Cardiac fibroblast (primary cell): ENCODE data around the gene KRT31.
"Not testable (repeated sequence)": the region's sequence is repeated elsewhere in the genome, so short reads cannot be mapped to it uniquely, and the experiment has no call there.

ENCODE experiments used
- DNase-seq, 2 donors: peaks; one replicate each; pipeline versions ENCODE4 v3.0.0 to v3.0.0-alpha.2; 2010; ENCODE audit warnings: low read depth in 2 of 2
- H3K4me3 ChIP-seq, 2 donors: replicated peaks in 1 of 2; 1 replicate in 1 of 2; 2 replicates in 1 of 2; pipeline ENCODE4 v1.5.1; 2011; ENCODE audit warnings: low read depth in 2 of 2, low read length in 2 of 2, mild to moderate bottlenecking in 2 of 2, moderate library complexity in 1 of 2
- TF ChIP-seq, protein P1 (sequence below): IDR thresholded peaks from one replicate; pipeline ENCODE4 v1.5.1; 2011; ENCODE audit warnings: low read depth, mild to moderate bottlenecking, low read length, inconsistent platforms

KRT31 gene

DNA sequence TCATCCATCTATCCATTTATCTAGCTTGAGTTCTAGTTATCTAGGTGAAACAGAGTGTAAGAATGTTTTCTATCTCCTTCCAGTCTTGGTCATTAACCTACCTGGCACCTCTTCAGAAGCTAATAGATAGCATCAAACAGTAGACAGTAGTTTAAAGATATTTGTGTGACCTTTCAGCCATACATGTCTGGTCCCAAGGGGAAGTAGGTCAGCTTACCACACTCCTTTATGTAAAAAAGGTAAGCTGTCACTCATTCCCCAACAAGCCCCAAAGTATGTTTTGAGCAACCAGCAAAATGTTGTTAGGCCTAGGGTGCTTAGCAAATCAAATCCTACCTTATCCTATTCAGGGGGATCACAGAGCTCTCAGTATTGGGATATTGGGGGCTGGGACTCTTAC lies 31.3 kb downstream of the KRT31 start:
- H3K4me3 ChIP-seq: no peak overlapping the region
- TF ChIP-seq, protein P1, sequence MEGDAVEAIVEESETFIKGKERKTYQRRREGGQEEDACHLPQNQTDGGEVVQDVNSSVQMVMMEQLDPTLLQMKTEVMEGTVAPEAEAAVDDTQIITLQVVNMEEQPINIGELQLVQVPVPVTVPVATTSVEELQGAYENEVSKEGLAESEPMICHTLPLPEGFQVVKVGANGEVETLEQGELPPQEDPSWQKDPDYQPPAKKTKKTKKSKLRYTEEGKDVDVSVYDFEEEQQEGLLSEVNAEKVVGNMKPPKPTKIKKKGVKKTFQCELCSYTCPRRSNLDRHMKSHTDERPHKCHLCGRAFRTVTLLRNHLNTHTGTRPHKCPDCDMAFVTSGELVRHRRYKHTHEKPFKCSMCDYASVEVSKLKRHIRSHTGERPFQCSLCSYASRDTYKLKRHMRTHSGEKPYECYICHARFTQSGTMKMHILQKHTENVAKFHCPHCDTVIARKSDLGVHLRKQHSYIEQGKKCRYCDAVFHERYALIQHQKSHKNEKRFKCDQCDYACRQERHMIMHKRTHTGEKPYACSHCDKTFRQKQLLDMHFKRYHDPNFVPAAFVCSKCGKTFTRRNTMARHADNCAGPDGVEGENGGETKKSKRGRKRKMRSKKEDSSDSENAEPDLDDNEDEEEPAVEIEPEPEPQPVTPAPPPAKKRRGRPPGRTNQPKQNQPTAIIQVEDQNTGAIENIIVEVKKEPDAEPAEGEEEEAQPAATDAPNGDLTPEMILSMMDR: no peak
- no peak for DNase-seq

DNA sequence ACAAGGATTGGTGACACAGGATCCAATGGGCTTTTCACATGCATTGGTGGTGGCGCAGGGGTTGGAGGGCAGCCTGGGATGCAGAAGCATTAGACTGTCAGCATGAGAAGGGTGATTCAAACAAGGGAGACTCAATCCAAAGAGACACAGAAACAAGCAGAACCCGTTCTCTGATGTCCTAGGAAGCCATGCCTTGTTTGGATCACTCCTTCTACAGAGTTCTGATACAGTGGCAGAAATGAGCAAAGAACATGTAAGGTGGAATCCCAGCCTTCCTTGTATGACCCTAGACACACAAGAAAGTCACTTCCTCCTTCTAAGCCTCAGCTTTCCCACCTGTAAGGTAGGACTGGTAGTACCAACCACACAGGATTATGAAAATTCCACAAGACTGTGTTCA lies 33.5 kb downstream of the KRT31 start:
- TF ChIP-seq, protein P1: no peak
- H3K4me3 ChIP-seq: no peak overlapping the region
- no peak for DNase-seq

DNA sequence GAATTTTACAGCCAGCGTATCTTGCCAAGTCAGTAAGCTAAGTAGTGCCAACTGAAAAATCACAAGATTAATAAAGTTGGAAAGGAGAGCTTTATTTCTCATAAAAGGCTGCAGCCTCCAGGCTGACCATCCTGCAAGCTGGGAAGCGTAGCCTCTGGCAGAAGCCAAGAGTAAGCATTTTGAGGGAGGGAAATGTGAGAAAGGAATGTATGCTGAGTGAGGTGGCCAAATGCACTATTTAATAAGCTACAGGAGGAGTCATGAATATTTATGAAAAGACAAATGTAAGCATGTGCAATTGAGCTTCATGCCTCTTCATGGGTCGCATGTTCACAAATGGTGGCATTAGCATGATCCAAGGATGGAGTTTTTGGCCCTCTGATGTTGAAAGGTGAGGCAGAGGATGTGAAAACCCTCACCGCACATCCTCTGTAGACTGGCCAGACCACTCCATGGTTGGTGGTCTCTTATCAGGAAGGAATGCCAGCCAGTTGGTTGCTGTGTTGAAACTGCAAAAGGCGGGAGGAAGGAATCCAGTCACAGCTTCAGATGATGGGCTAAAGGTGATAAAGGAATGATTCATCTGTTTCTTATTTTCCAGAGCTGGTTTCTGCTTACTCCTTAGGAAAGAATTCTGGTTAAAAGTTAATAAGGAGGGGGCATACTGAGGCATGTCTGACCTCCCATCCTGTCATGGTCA lies 37.0 kb downstream of the KRT31 start:
- no peak overlapping the region for H3K4me3 ChIP-seq
- DNase-seq: peak in 1 of 2 donors; percentile 35
- TF ChIP-seq, protein P1: no peak

DNA sequence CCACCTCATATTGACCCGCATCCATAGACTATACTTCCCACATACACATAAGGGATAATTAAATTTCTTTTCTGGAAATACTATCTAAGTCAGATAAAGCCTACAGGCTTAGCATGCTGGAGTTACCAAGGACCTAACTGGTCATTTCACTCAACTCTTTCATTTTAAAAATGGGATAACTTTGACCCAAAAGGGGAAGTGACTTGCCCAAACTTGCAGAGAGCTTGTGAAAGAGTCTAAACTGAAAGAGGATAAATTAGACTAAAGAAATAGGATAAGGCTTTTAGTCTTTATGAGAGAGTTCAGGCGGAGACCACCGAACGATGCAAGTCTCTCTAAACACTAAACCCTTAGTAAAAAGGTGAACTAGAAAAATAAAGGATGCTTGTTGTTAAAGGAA lies 42.9 kb downstream of the KRT31 start:
- TF ChIP-seq, protein P1: no peak
- no peak overlapping the region for H3K4me3 ChIP-seq
- DNase-seq: no peak

DNA sequence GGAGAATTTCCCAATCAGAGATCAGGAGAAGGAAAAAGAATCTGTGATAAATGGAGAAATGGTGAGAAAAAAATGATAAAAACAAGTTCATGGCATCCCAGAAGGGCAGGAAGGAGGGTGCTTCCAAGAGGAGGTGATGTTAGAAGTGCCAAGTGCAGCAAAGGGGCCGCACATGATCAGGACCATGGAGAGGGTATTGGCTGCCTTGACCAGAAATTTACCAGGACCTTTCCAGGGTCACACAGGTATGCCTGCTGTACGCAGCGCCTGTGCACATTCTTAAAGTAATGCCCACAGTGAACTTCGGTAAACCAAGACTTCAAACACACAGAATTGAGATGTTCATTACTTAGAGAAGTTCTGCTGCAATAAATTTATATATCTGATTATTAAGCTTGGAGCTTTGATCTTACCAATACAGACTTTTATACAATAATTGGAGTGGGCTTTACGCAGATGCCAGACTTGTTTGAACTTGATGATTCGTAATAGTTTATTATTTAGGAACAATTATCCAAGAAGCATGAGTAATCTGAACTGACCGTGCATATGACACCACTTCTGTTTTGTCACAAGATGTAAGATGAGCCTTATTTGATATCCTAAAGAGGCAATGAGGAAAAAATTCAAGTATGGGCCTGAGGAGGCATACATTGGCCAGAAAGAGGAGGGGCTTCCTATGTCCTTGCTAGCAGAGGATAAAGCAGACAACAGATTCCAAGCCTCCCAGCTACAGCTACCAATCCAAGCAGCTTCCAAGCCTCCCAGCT lies 44.6 kb downstream of the KRT31 start:
- no peak overlapping the region for H3K4me3 ChIP-seq
- TF ChIP-seq, protein P1: no peak
- no peak for DNase-seq

DNA sequence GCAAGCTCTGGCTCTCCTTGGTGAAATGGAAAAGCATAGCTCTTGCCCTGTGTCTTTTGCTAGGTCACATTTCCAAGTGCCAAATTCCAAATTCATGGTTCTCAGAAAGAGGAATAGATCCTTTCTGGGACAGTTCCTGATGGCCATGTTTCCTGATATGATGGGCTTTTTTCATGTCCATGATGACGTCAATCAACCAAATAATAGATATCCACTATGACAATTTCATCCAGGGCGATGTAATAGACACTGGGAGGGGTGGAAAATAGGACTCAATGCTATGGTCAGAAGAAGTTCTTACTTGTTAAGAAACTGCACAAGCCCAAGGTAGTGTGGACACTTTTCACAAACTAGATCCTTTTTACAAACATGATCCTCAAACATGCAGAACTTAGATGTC lies 46.2 kb downstream of the KRT31 start:
- H3K4me3 ChIP-seq: no peak overlapping the region
- TF ChIP-seq, protein P1: no peak
- no peak for DNase-seq

DNA sequence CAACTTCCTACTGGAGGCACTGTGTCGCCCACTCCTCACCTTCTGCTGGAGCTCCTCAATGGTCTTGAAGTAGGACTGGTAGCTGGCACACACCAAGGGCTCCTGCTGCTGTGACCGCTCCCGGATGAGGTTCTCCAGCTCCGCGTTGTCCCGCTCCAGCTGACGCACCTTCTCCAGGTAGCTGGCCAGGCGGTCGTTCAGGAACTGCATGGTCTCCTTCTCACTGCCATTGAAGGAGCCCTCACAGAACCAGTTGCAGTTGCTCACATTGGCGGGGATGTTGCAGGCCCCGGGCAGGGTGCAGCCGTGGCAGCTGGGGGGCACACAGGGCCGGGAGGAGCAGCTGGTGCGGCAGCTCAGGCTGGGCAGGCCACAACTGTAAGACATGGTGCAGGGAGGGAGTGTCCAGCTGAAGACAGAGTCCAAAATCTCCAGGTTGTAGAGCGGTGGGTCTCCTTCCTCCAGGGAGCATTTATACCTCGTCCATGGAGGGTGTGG lies 47.0 kb downstream of the KRT31 start, which contains the start of gene KRT33A:
TSS of gene KRT33A (minus strand) at position 448 of the 498 bp plus-strand sequence. CDS start at position 387, 61 bp downstream.
- DNase-seq, H3K4me3 ChIP-seq: not testable (repeated sequence)
